Measurements from ENCODE around the gene DIP2C. TPM values are rescaled to one million over a fixed set of nuclear protein-coding genes. Genes with fewer than 3 reads are reported as not detected.

Gene DIP2C
- total RNA-seq, 1 donor from 2014 or later = 0.53 TPM

- no peaks in the 10 kb centered on the region for H3K27me3 ChIP-seq (ENCODE audit: control insufficient read depth, insufficient read depth, low read length)
- H3K36me3 ChIP-seq (ENCODE audit: control insufficient read depth, insufficient read depth, low read length) = no peaks in the 10 kb centered on the region
- DNase-seq (ENCODE audit: low read depth) = no peak
- TF ChIP-seq CTCF (IDR thresholded peaks at IDR 0.05; ENCODE audit: insufficient read depth, low read length, severe bottlenecking) = no peak
- no peak for FAIRE-seq
- H3K4me3 ChIP-seq (ENCODE audit: low read depth, low read length) = no peak overlapping the region
Observed at GRCh38 chr10:456486-456885, 233.0 kb downstream of the DIP2C start.

- no peak for TF ChIP-seq CTCF (IDR thresholded peaks at IDR 0.05; ENCODE audit: insufficient read depth, low read length, severe bottlenecking)
- no peak for FAIRE-seq
- Histone ChIP-seq H3K4me3 (ENCODE audit: low read depth, low read length) (no peak overlapping the region), H3K36me3 (ENCODE audit: control insufficient read depth, insufficient read depth, low read length) (no peaks in the 10 kb centered on the region), H3K27me3 (ENCODE audit: control insufficient read depth, insufficient read depth, low read length) (no peaks in the 10 kb centered on the region)
- peak; percentile 86 for DNase-seq (ENCODE audit: low read depth)
Observed at GRCh38 chr10:454860-455259, 234.6 kb downstream of the DIP2C start.

GRCh38 chr10:453647-454046 is 235.8 kb downstream of the DIP2C start:
- FAIRE-seq (no peak), DNase-seq (ENCODE audit: low read depth) (no peak)
- TF ChIP-seq CTCF (IDR thresholded peaks at IDR 0.05; ENCODE audit: insufficient read depth, low read length, severe bottlenecking) = no peak
- Histone ChIP-seq H3K27me3 (ENCODE audit: control insufficient read depth, insufficient read depth, low read length) (no peaks in the 10 kb centered on the region), H3K4me3 (ENCODE audit: low read depth, low read length) (no peak overlapping the region), H3K36me3 (ENCODE audit: control insufficient read depth, insufficient read depth, low read length) (no peaks in the 10 kb centered on the region)

- no peak for DNase-seq (ENCODE audit: low read depth)
- Histone ChIP-seq H3K4me3 (ENCODE audit: low read depth, low read length) (no peak overlapping the region), H3K36me3 (ENCODE audit: control insufficient read depth, insufficient read depth, low read length) (no peaks in the 10 kb centered on the region), H3K27me3 (ENCODE audit: control insufficient read depth, insufficient read depth, low read length) (no peaks in the 10 kb centered on the region)
- no peak for TF ChIP-seq CTCF (IDR thresholded peaks at IDR 0.05; ENCODE audit: insufficient read depth, low read length, severe bottlenecking)
- FAIRE-seq = no peak
Observed at GRCh38 chr10:452512-453426, 236.7 kb downstream of the DIP2C start.

- no peaks in the 10 kb centered on the region for H3K27me3 ChIP-seq (ENCODE audit: control insufficient read depth, insufficient read depth, low read length)
- FAIRE-seq (no peak), DNase-seq (ENCODE audit: low read depth) (no peak)
- no peak overlapping the region for H3K4me3 ChIP-seq (ENCODE audit: low read depth, low read length)
- no peaks in the 10 kb centered on the region for H3K36me3 ChIP-seq (ENCODE audit: control insufficient read depth, insufficient read depth, low read length)
- TF ChIP-seq CTCF (IDR thresholded peaks at IDR 0.05; ENCODE audit: insufficient read depth, low read length, severe bottlenecking) = no peak
Observed at GRCh38 chr10:451856-452255, 237.6 kb downstream of the DIP2C start.

Data from bronchial epithelial cell (primary cell).